Activated CD8-positive, alpha-beta T cell treated with anti-CD3 and anti-CD28 coated beads for 36 hours (primary cell): ENCODE data around the gene MAMLD1. TPM values are rescaled to one million over a fixed set of nuclear protein-coding genes. Genes with fewer than 3 reads are reported as not detected.

Source experiments
- ATAC-seq: fragments of 200-7000 bp; cut with Tn5 transposase; one replicate; pipeline ENCODE4 v1.10.0; 2021; ENCODE audit warnings: mild to moderate bottlenecking, moderate library complexity
- CTCF ChIA-PET: fragments of 350-600 bp; sonication (Branson Sonifier 250); formaldehyde crosslinking; loops from one replicate; lab custom pipeline; 2021; ENCODE audit warnings: antibody characterized with exemption; lab: Charles Lee
- POLR2A ChIA-PET: fragments of 350-600 bp; sonication (Branson Sonifier 250); formaldehyde crosslinking; loops from one replicate; lab custom pipeline; 2021; ENCODE audit warnings: antibody characterized with exemption; lab: Charles Lee
- DNase-seq: peaks from one replicate; pipeline ENCODE4 v3.0.0-alpha.2; 2020
- H3K27ac Mint-ChIP-seq: one replicate; pipeline ENCODE4 v1.8.0; 2021; ENCODE audit warnings: mild to moderate bottlenecking, mixed read lengths
- H3K27me3 Mint-ChIP-seq: one replicate; pipeline ENCODE4 v1.8.0; 2021; ENCODE audit warnings: mixed read lengths
- H3K36me3 Mint-ChIP-seq: one replicate; pipeline ENCODE4 v1.8.0; 2021; ENCODE audit warnings: low read depth, mixed read lengths
- H3K4me1 Mint-ChIP-seq: one replicate; pipeline ENCODE4 v1.8.0; 2021; ENCODE audit warnings: low read depth, mixed read lengths
- H3K4me3 Mint-ChIP-seq: one replicate; pipeline ENCODE4 v1.8.0; 2021; ENCODE audit warnings: mild to moderate bottlenecking, moderate library complexity, mixed read lengths
- H3K9me3 Mint-ChIP-seq: one replicate; pipeline ENCODE4 v1.8.0; 2021; ENCODE audit warnings: mixed read lengths
- intact Hi-C: fragments of 100-400 bp; cut with micrococcal nuclease; formaldehyde crosslinking; loops from one replicate; pipeline ENCODE4 v1.10.0; 2022
- total RNA-seq, 2 experiments: library from RNA; stranded (reverse); gene quantifications; one replicate each; pipeline ENCODE4 v1.2.3, GENCODE V29; 2021
- TF ChIP-seq, protein P1 (sequence below): fragments of 200-600 bp; IDR thresholded peaks from one replicate; pipeline ENCODE4 v1.8.0; 2022; ENCODE audit warnings: antibody characterized with exemption, mild to moderate bottlenecking

MAMLD1 gene
- total RNA-seq, 2 experiments from 2014 or later = 1.8 to 2.0 TPM

DNA sequence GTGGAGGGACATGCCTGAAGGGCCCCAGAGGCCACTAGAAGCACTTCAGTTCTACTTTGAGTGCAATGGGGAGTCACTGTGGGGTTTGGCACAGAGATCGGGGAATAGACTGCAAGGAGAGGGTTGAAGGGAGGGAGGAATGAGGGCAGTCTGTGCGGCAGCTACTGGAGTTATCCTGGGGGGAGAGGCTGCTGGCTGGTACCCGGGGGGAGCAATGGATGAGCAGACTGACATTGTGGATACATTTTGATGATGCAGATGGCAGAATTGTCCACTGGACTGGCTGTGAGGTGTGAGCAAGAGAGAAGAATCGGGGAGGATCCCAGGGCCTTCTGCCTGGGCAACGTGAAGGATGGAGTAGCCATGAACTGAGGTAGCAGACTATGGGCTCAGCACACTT is 2.8 kb upstream of the MAMLD1 start:
- ATAC-seq = no peak
- intact Hi-C loops = loop anchor here (5.0 to 10.0 kb wide), 3 partner anchors 124 to 322 kb away; no protein-coding TSS in a partner anchor
- TF ChIP-seq, protein P1, sequence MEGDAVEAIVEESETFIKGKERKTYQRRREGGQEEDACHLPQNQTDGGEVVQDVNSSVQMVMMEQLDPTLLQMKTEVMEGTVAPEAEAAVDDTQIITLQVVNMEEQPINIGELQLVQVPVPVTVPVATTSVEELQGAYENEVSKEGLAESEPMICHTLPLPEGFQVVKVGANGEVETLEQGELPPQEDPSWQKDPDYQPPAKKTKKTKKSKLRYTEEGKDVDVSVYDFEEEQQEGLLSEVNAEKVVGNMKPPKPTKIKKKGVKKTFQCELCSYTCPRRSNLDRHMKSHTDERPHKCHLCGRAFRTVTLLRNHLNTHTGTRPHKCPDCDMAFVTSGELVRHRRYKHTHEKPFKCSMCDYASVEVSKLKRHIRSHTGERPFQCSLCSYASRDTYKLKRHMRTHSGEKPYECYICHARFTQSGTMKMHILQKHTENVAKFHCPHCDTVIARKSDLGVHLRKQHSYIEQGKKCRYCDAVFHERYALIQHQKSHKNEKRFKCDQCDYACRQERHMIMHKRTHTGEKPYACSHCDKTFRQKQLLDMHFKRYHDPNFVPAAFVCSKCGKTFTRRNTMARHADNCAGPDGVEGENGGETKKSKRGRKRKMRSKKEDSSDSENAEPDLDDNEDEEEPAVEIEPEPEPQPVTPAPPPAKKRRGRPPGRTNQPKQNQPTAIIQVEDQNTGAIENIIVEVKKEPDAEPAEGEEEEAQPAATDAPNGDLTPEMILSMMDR = no peak
- Mint-ChIP-seq H3K27me3 (peaks cover 23% of the 10 kb centered on the region), H3K4me1 (peaks cover 9% of the 10 kb centered on the region), H3K9me3 (no peaks in the 10 kb centered on the region), H3K36me3 (no peaks in the 10 kb centered on the region), H3K4me3 (no peak overlapping the region), H3K27ac (no peak overlapping the region)
- DNase-seq = no peak
- POLR2A ChIA-PET = no interaction called here
- CTCF ChIA-PET = no interaction called here

DNA sequence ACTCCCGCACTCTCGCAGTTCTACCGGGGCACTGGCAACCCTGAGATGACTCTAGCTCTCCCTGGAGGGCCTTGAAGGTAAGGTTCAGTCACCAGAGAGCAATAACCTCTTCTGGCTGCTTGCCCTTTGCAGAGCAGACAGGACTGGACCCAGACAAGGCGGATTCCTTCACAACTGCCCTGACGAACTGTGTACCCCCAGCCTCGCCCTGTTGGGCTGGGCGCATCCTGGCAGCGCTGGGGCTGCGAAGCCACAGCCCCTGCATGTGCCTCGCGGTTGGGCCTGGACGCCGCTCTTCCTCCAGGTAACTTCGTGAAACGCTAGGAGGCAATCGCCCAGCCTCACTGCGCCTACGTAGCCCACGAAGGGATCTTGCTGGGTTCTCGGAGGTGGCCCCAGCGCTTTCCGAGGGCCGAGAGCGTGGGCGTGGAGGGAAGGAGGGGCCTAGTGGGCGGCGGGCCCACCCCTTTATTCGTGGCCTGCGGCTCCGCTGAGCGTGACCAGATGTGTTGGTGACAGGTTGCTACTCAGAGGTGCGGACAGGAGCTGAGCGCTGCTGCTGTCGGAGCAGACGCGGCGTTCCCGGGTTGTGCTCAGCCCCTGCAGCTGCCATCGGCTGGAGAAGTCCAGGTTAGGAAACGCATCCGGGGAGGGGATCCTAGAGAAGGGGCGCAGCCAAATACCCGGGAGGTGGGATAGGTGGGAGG is 1.9 kb upstream of the MAMLD1 start:
- intact Hi-C loops = loop anchor here (5.0 to 10.0 kb wide), 3 partner anchors 124 to 321 kb away; no protein-coding TSS in a partner anchor
- Mint-ChIP-seq H3K4me1 (peaks cover 13% of the 10 kb centered on the region), H3K27ac (no peak overlapping the region), H3K9me3 (no peaks in the 10 kb centered on the region), H3K36me3 (no peaks in the 10 kb centered on the region), H3K4me3 (peak overlapping the region; percentile 74), H3K27me3 (peaks cover 23% of the 10 kb centered on the region)
- TF ChIP-seq, protein P1 = no peak
- ATAC-seq (peak; percentile 15), DNase-seq (peak; percentile 48)
- POLR2A ChIA-PET = no interaction called here
- CTCF ChIA-PET = interaction anchor here (0.7 kb wide), 1 partner anchor 9 kb away, joined by 3 read pairs; no protein-coding TSS in a partner anchor

DNA sequence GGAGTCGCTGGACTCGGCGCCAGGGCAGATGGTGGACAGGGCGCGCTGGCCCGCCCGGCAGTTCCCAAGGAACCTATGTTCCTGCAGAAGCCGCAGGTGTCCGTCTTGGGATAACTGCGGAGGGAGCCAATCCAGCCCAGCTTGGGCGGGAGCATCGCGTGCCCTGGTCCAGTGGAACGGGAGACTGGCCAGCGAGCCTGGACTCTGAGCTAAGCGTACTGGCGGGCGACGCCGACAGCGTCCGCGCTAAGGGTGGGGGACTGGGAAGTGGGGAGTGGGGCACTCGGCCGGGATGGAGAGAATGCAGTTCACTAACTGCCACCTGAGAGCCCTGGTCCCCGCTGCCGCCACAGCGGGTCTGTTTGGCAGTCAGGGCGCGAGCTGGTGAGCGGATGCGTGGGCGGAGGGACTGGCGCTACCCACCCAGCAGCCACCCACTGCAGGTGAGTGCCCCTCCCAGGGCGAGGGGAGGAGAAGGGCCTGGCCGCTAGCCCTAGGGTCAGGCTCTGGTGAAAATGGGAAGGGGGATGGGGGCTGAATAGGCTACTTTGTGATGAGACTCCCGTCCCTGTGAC is 1.3 kb upstream of the MAMLD1 start:
- Mint-ChIP-seq H3K27ac (no peak overlapping the region), H3K27me3 (peaks cover 23% of the 10 kb centered on the region), H3K4me1 (peaks cover 20% of the 10 kb centered on the region), H3K36me3 (no peaks in the 10 kb centered on the region), H3K4me3 (peak overlapping the region; percentile 74), H3K9me3 (no peaks in the 10 kb centered on the region)
- DNase-seq = peak; percentile 33
- CTCF ChIA-PET = interaction anchor here (0.7 to 0.8 kb wide), 2 partner anchors 8 to 125 kb away, joined by 3 to 4 read pairs; no protein-coding TSS in a partner anchor
- POLR2A ChIA-PET = interaction anchor here (0.6 to 1.0 kb wide), 2 partner anchors 121 to 351 kb away, joined by 3 read pairs; no protein-coding TSS in a partner anchor
- ATAC-seq = no peak
- intact Hi-C loops = loop anchor here (5.0 to 10.0 kb wide), 3 partner anchors 123 to 320 kb away; no protein-coding TSS in a partner anchor
- TF ChIP-seq, protein P1 = no peak

DNA sequence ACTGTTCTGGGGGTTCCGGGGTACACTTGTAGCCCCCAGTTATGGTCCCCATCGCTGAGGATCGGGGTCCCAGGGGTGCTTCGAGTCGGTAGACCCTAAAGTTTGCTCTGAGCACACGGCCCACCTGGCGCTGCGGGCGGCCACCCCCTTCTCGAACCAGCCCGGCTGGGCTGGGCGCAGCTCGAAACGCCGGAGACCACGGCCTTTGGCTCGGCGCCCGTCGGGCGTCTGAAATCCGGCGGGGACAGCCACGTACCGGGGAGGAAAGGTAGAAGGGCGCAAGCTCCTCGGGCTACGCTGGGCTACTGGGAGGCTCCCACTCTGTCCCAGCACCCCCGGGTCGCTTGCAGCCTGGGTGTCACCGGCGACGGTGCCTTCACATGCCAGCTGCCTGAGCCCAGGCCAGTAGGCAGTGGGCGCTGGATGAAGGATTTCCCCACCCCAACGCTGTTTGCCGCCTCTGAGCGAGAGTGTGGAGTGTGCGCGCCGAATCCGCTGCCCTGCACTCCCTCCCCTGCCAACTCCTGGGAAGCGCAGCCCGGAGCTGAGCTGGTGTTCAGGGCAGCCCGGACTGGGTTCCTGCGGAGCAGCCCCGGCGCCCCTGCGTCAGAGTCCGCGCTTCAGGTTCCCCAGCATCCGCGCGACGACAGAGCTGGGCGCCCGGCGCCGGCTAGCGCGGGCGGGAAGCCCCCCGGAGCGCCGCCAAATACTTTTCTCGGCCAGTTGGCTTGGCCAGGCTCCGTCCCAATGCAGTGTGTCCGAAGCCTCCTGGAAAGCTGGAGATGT is 637 bp downstream of the MAMLD1 start:
- H3K4me3 Mint-ChIP-seq = peak overlapping the region; percentile 69
- no peak overlapping the region for H3K27ac Mint-ChIP-seq
- DNase-seq (peak; percentile 33), ATAC-seq (peak; percentile 14)
- intact Hi-C loops = loop anchor here (5.0 to 10.0 kb wide), 3 partner anchors 121 to 319 kb away; no protein-coding TSS in a partner anchor
- no peaks in the 10 kb centered on the region for H3K9me3 Mint-ChIP-seq
- TF ChIP-seq, protein P1 = no peak
- H3K36me3 Mint-ChIP-seq = no peaks in the 10 kb centered on the region
- ChIA-PET CTCF (interaction anchor here (0.6 to 1.7 kb wide), 4 partner anchors 120 to 226 kb away, joined by 3 to 5 read pairs (median 4); no protein-coding TSS in a partner anchor), POLR2A (interaction anchor here (0.6 kb wide), 1 partner anchor 20 kb away, joined by 3 read pairs; no protein-coding TSS in a partner anchor)
- peaks cover 22% of the 10 kb centered on the region for H3K4me1 Mint-ChIP-seq
- peaks cover 21% of the 10 kb centered on the region for H3K27me3 Mint-ChIP-seq
